NCI-H82 (cell line): ENCODE data around the gene TRIM62.
A peak's percentile ranks its signal among the peaks of the same experiment; 100 is the strongest.
"Not testable (repeated sequence)": the region's sequence is repeated elsewhere in the genome, so short reads cannot be mapped to it uniquely, and the experiment has no call there.

Source experiments
- DNase-seq: peaks from one replicate; lab custom pipeline; 2025; lab: John Stamatoyannopoulos, UW

Gene TRIM62

DNA sequence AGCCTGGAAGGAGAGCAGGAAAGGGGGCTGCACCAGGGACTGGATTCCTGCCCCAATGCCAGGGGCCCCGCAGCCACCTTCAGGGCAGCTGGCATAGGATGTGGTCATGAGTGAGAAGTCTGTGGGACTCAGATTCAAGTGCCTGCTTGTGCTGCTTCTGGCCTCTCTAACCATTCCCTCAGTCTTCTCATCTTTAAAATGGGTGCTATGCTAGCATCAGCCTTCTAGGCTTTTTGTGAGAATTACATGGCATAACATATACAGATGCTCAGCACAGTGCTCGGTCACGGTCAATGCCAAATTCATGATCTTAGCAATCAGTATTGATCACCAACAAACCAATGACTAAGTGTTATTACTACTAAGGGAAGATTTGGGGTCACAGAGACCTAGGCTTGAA lies 23.5 kb downstream of the TRIM62 start:
- DNase-seq, result no peak

DNA sequence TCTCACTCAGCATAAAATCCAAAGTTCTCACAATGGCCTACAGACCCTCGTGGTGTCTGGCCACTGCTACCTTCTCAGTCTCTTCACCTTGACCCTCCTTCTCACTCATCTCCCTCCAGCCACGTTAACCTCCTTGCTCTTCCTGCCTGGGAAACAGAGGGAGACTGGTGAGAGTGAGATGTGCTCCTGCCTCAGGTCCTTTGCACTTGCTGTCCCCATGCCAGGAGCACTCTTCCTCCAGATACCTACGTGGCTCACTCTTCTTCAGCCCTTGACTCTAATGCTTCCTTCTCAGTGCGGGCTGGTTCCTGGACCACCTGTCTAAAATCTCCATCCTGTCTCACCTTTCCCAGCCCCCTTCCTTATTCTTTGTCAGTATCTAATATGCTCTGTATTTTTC lies 24.7 kb downstream of the TRIM62 start:
- no peak for DNase-seq

DNA sequence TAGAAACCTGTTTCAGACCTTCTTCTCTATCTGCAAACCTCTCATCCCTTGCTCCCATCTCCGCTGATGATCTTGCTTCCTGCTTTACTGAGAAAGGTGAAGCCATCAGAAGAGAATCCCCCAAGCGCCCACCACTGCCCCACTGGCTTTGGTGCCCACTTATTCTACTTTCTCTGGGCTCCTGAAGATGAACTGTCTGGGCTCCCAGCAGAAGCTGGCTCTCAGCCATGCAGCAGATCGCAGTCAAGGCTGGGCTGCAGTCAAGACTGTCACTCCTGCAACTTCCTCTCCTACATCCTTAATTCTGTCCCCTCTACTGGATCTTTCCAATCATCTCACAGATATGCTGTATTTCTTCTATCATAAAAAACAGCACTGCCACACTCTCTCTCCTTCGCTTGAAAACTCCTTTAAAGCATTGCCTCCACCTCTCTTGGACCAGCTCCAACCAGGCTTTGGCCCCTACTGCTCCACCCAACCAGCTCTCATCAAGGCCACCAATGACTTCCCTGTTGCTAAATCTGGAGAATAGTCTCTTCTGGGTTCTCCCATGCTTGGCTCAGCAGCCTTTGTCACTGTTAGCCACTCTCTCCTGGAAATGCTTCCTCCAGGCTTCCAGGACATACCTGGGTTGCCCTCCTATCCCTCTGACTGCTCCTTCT lies 25.8 kb downstream of the TRIM62 start:
- DNase-seq, result peak; percentile 60

GRCh38 chr1:33153650-33154049 lies 28.2 kb downstream of the TRIM62 start:
- no peak for DNase-seq

- DNase-seq, result peak; percentile 100
Observed at GRCh38 chr1:33152685-33153432, 29.0 kb downstream of the TRIM62 start.

- peak; percentile 72 for DNase-seq
Observed at GRCh38 chr1:33151116-33151515, 30.7 kb downstream of the TRIM62 start.

DNA sequence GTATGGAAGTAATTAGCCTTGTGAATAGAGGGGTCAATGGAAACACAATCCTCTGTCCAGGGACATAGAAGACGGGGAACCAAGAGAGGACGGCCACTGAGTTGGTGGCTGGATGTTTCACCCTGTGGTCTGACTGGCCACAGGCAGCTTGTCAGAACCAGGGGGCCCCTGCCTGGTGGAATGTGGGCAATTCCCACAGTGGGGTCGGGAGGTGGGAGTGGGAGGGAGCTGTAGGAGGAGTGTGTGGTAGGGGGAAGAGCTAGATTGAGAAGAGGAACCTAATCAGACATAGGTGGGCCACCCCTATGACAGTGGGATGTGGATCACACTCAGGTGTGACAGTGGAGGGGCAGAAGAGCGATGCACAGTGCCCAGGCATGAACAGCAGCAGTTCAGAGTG lies 31.3 kb downstream of the TRIM62 start:
- no peak for DNase-seq

DNA sequence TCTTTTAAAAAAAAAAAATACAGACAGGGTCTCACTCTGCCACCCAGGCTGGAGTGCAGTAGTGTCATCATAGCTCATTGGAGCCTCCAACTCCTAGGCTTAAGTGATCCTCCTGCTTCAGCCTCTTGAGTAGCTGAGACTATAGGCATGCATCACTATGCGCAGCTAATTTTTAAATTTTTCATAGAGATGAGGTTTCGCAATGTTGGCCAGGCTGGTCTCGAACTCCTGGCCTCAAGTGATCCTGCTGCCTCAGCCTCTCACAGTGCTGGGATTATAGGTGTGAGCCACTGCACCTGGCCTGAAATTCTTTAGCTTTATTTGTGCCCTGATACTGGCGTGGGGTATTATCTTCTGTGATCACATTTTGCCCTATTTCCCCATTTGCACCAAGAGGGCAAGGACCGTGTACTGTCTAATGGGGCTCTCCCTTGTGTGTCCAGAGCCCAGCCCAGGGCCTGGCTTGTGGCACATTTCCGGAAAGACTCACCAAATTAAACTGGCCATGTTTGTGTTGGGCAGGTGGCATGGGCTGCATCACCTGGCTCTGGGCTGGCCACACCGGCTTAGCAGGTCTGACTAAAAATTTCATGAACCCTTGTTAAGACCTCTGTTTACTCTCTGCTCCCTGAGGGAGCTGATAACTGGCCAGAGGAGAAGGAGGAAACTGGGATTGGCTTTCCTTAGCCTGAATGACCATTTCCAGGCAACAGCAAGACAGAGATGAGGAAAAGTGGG lies 32.2 kb downstream of the TRIM62 start:
- no peak for DNase-seq

DNA sequence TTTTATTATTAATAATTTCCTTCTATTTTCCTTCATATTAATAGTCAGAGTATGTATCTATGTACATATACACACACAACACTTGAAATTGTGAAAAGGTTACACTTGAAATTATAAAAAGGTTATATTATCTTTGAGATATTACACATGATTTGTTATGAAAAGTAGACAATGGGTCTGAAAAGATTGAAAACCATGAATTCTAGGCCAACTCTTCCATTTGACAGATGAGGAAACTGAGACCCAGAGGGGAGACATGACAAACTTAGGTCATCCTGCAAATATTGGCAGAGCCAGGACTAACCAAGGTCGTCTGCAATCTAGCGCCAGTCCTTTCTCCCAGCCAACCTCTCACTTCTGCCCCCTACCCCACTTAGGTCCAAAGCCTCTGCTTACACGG lies 33.2 kb downstream of the TRIM62 start:
- DNase-seq, result no peak

GRCh38 chr1:33147997-33148314 lies 33.9 kb downstream of the TRIM62 start:
- peak; percentile 55 for DNase-seq

DNA sequence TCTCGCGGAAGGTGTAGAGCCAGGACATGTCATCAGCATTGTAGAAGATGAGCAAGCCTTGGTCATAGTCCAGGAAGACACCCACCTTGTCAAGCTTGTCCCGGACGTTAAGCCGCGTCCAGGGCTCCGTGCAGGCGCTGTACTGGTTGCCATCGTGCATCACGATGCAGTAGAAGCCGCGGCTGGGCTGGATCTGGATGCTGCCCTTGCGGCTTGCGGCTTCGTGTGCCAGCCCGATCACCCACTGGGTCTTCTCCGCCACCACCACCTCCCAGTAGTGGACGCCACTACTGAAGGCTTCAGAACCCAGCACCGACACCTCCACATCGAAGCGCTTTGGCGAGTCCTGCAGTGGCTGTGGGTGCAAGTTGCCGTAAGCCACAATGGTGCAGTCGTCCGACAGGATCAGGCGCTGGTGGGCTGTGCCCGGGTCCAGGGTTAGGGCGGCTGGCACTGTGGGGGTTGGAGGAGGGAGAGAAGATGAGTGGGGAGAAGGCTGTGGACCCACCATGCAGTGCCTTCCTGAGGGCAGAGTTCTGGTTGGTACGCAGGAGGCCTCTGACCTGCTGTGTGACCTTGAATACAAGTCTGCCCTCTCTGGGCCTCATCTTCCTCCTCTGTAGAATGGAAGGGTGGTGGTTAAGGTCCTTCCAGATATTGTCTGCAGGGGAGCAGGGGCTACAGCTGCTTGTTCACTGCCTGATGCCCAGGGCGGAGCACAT lies 34.4 kb downstream of the TRIM62 start:
- no peak for DNase-seq

DNA sequence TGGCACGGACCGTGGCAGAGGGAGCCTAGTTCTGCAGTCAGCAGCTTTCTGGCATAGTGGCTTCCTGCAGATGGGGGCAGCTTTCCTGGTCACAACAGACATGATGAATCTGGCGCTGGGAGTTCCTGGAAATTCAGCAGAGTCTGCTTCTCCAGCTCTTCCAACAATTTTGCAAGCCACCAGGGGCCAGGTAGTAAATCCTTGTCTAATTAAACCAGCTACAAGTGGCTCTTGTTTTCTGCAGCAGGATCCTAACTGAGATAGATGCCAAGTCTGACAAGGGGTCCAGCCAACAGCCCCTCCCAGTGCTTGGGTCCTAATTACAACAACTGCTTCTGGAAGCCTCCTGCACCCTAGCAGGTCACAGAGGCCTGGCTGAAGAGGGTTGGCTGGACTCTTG lies 35.8 kb downstream of the TRIM62 start:
- no peak for DNase-seq

DNA sequence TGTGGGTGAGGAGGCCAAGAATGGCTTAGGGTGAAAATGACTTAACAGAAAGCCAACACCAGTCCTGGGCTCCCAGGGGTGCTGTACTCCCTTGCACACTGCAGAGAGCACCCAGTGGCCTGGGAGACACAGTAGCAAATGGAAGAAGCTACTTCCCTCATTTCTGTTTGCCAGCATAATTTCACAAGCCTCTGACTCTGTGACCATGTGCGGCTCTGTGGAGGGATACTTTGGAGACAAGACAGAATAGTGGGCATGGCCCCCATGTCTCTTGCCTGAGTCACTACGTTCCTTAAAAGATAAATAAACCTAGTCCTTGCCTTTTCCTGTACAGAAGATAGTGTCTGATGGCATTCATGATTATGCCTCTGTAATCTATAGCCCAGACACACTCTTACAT lies 38.1 kb downstream of the TRIM62 start:
- no peak for DNase-seq

DNA sequence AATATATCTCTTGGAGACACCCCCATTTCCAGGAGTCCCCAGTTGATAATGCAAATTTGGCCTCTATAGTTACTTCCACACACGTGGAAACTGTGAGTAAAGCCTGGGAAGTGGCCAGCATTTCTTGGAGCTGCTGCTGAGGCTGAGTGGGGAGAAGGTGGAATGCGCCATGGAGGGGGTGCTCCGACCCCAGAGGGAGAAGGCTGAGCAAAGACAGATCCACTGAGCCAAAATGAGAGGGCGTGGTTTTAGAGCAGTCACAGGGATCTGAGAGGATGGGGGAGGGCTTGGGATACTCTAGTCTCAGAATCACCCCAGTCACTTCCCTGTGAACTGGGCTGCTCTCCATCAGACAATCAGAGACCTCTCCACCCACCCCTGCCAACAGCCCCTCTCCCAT lies 38.7 kb downstream of the TRIM62 start:
- DNase-seq, result no peak

- DNase-seq, result no peak
Observed at GRCh38 chr1:33142483-33143064, 39.3 kb downstream of the TRIM62 start.

DNA sequence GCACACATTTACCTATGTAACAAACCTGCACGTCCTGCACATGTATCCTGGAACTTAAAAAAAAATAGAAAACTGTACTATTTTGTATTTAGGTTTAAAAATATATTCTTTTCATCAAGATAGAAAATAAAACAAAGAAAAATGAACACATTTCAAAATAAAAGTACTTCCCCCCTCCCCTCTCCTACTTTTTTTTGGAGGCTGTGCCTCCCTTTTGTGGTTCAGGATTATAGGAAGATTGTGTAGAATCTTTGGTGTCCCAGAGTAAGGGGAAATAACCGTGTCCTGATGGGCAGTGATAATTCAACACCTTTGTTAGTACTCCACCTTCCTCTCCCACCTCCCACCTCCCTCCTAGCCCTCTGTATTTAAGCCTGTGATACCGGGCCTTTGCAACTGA lies 40.1 kb downstream of the TRIM62 start:
- no peak for DNase-seq

GRCh38 chr1:33141216-33141615 lies 40.6 kb downstream of the TRIM62 start:
- DNase-seq, result no peak

DNA sequence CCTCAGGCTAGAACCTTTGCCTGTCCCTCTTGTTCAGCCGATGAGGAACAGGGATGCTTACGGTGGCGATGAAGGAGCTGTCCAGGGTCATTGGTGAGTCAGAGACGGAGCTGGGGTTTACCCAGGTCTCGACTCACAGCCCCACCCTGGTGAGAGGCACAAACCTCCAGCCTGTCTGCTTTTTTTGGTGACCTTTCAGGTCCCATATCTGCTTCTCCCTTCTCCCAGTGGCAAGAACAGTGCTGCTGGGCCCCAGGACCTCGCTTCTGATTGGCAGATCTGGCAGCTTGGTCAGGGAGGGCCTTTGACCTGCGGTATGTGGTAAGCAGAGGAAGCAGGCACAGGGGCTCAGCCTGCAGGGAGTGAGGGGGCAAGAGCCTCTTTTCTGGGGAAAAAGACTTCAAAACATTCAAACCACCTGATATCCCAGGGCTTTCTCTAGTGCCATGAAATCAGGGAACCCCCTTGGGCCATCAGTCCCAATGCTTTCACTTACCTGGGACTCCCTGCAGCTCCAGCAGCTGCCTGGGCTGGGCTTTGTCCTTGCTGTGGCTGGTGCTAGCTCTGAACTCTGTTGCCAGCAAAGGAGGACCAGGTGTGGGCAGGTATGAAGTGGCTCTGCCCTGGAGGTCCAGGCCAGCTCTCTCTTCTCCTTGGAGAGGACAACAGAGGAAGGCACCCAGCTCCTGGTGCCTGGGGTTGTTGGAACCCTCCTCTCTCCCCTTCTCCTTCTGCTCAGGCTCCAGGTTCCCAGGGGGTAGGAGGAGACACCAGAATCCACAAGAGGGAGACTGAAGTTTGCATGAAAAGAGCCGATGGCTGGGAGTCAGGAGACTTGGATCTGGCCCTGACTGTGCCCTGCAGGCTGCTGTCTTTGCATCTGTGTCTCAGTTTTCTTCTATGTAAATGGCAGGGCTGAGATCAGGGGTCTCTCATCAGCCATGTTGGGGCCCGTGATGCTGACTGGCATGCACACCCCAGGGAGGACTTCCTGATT lies 41.4 kb downstream of the TRIM62 start:
- DNase-seq, result peak; percentile 81

DNA sequence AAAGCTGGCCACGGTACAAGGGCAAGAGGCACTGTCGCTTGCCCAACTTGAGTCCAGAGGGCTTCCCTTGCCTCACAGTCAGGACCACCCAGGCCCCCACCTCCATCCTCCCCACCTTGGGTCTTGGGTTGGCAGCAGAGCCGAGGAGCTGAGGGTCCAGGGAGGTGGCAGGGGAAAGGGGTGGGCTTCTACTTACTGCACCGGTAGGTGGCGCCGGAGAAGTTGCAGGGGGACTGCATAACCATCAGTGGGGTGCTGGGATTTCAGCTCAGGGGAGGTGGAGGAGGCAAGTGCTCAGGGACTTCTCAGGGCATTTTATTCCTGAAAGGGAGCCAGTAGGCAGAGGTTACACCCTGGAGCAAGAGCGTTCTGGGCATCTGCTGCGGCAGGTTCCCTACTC lies 44.0 kb downstream of the TRIM62 start:
- DNase-seq, result peak; percentile 92

DNA sequence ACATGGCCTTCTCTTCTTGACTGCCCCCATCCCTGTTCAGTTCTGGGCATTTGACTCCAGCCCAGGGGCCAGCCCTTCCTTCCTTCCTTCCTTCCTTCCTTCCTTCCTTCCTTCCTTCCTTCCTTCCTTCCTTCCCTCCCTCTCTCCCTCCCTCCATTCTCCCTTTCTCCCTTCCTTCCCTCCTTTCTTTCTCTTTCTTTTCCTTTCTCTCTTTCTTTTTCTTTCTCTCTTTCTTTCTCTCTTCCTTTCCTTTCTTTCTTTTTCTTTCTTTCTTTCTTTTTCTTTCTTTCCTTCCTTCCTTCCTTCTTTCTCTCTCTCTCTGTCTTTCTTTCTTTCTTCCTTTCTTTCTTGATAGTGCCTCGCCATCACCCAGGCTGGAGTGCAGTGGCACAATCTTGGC lies 45.8 kb downstream of the TRIM62 start:
- DNase-seq, result not testable (repeated sequence)
